GM12864 (cell line): Measurements from ENCODE around the gene TXK.

ENCODE experiments used
- DNase-seq: peaks from one replicate; pipeline ENCODE4 v3.0.0-alpha.2; 2011; ENCODE audit warnings: low read depth
- H3K4me3 ChIP-seq: 2 replicates; pipeline ENCODE4 v1.5.1; 2011; ENCODE audit warnings: mild to moderate bottlenecking, low read depth, low read length, control low read depth
- TF ChIP-seq, protein P1 (sequence below): IDR thresholded peaks from 2 replicates; pipeline ENCODE4 v1.5.1; 2011; ENCODE audit warnings: low read depth, mild to moderate bottlenecking, moderate library complexity, low read length, control low read depth, inconsistent platforms; ENCODE audit errors: missing control alignments

The TXK gene

DNA sequence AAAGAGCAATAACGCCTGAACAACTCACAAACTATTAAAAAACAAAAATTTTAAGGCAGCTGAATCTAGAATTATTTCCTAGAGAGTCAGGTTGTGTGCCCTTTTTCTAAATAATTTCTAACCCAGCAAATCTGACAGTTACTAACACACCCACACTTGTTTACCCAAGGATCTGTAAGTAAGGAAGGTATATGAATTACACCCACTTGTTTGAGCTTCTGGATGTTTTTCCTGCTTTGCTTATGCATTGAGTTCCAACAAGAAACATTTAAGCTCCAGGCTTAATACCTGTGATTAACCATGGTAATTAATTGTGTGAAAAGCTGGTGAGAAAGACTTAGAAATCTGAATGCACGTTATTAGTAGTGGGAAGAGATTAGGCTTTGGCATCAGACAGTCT lies 115.9 kb downstream of the TXK start:
- TF ChIP-seq, protein P1, sequence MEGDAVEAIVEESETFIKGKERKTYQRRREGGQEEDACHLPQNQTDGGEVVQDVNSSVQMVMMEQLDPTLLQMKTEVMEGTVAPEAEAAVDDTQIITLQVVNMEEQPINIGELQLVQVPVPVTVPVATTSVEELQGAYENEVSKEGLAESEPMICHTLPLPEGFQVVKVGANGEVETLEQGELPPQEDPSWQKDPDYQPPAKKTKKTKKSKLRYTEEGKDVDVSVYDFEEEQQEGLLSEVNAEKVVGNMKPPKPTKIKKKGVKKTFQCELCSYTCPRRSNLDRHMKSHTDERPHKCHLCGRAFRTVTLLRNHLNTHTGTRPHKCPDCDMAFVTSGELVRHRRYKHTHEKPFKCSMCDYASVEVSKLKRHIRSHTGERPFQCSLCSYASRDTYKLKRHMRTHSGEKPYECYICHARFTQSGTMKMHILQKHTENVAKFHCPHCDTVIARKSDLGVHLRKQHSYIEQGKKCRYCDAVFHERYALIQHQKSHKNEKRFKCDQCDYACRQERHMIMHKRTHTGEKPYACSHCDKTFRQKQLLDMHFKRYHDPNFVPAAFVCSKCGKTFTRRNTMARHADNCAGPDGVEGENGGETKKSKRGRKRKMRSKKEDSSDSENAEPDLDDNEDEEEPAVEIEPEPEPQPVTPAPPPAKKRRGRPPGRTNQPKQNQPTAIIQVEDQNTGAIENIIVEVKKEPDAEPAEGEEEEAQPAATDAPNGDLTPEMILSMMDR: no peak
- H3K4me3 ChIP-seq: no peak overlapping the region
- DNase-seq: no peak

DNA sequence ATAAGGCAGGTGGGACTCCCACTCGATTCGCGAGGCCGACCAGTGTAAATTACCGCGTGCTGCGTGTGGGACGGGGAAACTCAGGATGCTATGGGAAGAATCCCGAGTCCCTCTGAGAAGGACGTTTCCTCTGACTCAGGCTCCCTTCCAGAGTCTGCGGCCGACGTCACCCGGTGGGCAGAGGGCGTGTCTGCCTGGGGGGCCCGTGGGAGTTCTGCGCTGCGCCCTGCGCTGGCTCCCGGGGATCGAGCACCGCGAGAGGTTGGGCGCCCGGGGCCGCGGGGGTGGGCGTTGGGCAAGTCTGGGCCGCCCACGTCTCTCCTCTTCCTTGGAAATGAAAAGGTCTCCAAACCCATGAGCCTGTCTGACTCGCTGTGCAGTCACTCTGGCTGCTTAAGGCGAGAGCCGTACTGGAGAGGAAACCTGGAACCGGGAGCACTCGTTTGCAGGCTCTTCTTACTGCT lies 116.9 kb downstream of the TXK start:
- H3K4me3 ChIP-seq: peak overlapping the region; percentile 69
- TF ChIP-seq, protein P1: no peak
- DNase-seq: no peak
